ENCODE measurements around the gene FOSL2.

DNA sequence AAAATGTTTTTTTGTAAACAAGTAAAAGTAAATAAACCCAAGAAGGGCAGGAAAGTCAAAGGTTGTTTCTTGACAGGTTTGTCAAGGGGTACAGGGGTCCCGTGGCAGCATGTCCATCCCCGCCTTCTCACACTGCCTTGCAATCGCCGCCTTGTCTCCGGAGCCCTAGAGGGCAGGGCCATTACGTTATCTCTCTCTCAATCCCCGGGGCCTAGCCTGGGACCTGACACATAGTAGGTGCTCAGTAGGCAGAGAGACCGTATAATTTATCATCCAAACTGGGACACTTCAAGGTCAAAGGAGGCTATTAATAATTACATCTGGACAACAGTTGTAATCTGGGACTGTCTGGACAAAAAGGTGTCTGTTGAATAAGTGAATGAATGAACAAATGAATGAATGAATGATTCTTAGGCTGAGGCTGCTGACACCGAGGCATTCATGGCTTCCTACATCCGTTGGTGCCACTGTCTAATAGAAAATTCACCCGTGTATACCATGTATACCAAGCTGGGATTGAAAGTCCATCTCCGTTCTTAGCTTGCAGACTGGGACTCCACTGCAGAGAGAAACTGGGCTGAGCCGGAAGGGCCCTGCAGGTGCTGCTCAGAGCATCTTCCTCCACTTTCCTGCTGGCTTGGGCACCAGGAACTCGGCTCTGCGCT lies 58.4 kb downstream of the FOSL2 start:
- TF ChIP-seq, protein P1, sequence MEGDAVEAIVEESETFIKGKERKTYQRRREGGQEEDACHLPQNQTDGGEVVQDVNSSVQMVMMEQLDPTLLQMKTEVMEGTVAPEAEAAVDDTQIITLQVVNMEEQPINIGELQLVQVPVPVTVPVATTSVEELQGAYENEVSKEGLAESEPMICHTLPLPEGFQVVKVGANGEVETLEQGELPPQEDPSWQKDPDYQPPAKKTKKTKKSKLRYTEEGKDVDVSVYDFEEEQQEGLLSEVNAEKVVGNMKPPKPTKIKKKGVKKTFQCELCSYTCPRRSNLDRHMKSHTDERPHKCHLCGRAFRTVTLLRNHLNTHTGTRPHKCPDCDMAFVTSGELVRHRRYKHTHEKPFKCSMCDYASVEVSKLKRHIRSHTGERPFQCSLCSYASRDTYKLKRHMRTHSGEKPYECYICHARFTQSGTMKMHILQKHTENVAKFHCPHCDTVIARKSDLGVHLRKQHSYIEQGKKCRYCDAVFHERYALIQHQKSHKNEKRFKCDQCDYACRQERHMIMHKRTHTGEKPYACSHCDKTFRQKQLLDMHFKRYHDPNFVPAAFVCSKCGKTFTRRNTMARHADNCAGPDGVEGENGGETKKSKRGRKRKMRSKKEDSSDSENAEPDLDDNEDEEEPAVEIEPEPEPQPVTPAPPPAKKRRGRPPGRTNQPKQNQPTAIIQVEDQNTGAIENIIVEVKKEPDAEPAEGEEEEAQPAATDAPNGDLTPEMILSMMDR (IDR thresholded peaks at IDR 0.05; ENCODE audit: low read length), result no peak
- no peak for TF ChIP-seq EZH2 (IDR thresholded peaks at IDR 0.05; ENCODE audit: borderline replicate concordance, low read length)
